Renal cortical epithelial cell (primary cell): ENCODE results near the gene MASP2. TPM values are rescaled to one million over a fixed set of nuclear protein-coding genes. Genes with fewer than 3 reads are reported as not detected.
A peak's percentile ranks its signal among the peaks of the same experiment; 100 is the strongest.
"Not testable (repeated sequence)": the region's sequence is repeated elsewhere in the genome, so short reads cannot be mapped to it uniquely, and the experiment has no call there.

ENCODE experiments used
- DNase-seq: peaks from one replicate; pipeline ENCODE4 v3.0.0-alpha.2; 2011; ENCODE audit warnings: low read depth
- total RNA-seq: library from RNA; depleted of rRNA; stranded (reverse); fragments of >200 nt; gene quantifications from 2 replicates; pipeline ENCODE4 v1.2.3, GENCODE V29; 2014

MASP2 gene
- total RNA-seq = 0.35 TPM in 1 of 2 replicates, not detected in the other

DNA sequence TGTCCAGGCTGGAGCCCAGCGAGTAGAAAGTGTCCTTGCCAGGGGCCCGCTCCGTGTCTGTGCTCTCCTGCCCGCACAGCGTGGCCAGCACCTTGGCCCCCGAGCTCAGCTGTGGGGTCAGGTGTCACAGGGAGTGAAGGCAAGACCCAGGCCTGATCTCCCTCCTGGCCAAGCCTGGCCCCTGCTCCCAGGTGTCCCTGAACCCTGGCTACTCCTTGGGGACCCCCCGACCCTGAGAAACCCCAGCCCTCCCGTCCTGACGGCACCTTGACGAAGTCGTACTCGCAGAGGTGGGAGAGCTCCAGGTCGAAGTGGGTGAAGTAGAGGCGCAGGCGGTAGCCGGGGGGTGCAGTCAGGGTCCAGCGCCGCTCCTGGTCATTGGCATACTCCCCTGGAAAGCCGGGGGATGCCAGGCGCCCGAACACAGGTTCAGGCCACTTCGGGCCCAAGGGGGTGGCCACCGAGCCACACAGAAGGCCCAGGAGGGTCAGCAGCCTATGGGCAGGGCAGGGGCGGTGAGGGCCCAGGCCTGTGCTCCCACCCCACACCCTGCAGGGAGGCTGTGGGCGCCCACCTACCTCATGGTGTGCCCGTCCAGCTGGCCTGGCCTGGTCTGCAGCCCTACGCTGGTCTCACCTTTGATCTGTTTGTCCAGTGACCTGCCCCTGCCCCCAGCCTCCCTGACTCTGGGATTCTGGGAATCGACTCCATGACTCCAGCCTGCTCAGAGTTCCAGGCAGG, at the start of gene MASP2:
Gene MASP2, minus strand, starts transcription at position 615 of the 741 bp plus-strand sequence. Its CDS starts 32 bp downstream, at position 583.
- no peak for DNase-seq

DNA sequence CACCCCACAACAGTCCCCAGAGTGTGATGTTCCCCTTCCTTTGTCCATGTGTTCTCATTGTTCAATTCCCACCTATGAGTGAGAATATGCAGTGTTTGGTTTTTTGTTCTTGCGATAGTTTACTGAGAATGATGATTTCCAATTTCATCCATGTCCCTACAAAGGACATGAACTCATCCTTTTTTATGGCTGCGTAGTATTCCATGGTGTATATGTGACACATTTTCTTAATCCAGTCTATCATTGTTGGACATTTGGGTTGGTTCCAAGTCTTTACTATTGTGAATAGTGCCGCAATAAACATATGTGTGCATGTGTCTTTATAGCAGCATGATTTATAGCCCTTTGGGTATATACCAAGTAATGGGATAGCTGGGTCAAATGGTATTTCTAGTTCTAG, 36.7 kb upstream of the MASP2 start:
- not testable (repeated sequence) for DNase-seq

DNA sequence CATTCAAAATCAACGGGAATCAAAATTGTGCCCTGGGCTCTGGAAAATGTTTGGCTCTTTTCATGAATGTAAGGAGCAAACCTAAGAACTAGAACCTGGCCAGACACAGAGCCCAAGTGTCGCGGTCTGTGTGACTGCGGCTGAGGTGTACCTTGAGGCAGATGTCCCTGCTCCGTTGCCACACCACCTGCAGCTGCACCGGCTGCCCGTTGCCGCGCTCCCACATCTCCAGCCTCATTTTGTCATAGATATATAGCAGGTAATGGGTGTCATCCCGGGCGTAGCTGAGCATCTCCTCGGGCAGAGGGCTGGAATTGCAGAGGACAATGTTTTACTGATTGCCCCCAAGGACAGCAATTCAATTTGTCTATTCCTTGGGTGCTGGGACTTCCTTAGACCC, 33.9 kb upstream of the MASP2 start:
- no peak for DNase-seq

DNA sequence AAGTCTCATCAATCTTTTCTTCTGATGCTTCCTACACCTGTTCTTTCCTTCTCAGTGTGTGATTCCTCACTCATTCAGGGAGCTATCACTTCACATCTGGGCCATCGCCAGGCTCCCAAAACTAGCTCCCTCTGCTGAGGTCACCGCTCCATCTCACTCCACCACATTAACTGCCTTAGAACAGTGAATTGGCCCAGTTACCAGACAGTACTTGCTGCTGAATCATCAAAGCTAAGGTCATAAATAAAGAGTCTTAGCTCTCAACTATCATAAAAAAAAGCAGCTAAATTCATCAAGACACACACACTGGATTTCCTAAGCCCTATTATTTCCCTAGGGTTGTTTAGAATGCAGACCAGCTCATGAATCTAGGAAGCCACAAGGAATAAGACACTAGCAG, 31.6 kb upstream of the MASP2 start:
- no peak for DNase-seq

DNA sequence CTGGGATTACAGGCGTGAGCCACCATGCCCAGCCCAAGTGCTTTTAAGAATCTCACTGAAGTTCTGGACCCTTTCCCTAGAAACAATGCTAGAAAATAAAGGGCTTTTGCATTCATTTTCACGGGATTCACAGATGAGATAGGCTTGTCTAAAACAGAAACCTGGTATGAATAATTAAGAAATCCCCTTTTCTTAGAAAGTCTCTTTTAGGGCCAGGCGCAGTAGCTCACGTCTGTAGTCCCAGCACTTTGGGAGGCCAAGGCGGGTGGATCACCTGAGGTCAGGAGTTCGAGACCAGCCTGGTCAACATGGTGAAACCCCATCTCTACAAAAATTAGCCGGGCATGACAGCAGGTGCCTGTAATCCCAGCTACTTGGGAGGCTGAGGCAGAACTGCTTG, 26.4 kb upstream of the MASP2 start:
- not testable (repeated sequence) for DNase-seq

DNA sequence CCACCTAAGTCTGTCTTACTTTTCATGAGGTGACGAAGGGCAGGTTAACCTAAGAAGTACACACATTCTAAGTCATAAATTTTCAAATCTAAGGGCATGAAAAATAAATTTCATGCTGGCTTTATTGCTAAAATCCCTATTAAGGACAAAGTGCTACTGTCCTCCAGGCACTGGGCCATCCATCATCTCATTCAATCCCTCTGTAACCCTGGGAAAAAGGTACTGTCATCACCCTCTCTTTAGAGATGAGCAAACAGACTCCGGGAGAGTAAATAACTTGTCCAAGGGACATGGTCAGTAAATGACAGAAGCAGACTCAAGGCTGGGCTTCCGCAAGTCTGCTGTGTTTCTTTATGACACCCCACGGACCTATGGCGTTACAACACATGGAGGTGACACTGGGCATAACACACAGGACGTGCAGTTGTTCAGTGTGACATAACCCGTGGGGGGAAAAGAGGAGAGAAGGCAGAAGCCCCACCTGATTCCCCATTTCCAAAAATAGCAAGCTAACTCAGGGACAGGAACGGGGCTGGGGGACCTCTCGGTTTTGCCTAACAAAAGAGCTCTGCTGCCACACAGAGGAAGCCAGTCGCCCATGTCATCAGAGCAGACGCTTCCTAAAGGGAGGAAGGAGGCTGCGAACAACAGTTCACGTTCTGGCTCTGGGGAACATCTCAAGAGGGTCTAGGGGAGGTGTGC, 25.3 kb upstream of the MASP2 start:
- DNase-seq = no peak

DNA sequence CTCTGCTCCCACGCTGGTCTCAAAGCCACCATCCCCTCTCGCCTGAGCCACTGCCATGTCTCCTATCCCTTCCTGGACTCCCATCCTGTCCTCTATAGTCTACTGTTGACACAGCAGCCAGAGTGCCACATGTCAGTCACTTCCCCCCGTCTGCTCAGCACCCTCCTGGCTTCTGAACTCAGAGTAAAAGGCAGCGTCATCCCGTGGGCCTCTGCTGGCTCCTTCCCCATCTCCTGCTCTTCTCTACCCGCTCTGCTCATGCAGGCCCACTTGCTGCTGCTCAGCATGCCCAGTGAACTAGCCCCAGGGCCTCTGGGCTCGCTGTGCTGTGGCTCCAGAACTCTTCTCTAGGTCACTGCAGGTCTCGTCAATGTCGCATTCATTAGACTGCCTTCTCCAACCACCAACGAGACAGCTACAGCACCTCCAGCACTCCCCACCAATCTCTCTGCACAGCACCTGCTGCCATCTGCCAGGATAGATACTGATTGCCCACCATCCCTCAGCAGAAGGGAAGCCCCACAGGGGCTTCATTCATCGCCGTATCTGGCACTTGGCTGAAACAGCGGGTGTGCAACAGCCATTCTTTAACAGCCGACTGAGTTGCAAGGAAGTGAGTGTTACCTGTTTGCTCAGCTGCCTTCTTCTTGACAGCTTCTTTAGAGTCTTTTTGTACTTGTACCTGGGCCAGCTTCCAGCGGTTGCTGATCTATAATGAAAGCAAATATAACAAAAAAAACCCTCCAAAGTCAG, 24.6 kb upstream of the MASP2 start:
- no peak for DNase-seq

DNA sequence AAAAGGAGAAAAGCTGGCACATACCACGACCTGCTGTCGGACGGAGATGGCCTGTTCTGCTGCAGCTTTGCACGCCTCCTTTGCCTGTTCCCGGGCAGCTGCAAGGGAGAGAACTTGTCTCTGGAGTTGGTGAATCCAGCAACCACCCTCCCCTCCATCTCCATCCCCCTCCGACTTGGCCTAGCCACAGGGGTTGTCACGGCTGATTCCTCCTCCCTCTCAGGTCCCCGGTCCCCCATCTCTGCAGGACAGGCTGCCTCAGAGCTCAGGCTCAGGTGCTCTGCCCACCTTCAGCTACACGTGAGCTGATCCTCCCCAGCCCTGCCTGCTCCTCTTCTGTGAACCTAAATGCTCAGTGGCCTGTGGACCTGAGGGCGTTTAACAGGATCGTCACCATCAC, 23.8 kb upstream of the MASP2 start:
- DNase-seq = no peak

DNA sequence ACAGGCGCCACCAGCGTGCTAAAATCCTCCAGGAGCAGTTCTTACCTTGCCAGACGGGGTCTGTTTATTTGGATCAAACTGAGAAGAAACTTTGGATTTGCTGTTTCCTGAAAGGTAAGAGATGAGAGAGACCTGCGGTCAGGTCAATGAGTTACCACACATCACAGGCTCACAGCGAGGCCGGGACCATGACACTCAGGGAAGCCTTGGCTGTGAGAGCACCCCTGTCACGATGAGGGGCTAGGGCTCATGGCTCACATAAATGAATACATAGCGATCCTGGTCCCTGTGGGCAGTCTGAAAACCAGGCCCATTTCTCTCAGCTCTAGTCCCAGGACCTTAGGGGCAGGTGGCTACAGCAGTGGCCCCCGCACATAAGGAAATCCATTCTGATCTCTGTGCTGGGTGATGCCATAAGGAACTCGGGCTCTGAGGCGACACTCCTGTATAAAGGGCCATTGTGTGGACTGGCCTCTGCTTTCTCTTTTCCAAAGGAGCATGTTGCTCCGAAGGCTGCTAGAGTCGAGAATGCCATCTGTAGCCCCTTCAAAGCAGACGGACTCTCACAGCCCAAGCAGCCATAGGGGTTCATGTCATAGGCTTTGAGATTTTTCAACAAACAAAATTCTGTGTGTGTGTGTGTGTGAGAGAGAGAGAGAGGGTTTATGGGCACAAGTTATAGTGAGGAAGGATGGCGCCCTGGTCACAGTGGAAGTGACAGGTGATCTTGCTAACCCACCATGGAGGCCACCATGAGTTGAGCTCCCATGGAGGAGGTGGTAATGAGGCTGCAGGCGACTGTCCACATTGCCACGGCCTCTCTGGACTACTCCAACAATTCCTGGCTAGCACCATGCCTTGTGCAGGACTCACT, 21.8 kb upstream of the MASP2 start:
- DNase-seq = no peak

DNA sequence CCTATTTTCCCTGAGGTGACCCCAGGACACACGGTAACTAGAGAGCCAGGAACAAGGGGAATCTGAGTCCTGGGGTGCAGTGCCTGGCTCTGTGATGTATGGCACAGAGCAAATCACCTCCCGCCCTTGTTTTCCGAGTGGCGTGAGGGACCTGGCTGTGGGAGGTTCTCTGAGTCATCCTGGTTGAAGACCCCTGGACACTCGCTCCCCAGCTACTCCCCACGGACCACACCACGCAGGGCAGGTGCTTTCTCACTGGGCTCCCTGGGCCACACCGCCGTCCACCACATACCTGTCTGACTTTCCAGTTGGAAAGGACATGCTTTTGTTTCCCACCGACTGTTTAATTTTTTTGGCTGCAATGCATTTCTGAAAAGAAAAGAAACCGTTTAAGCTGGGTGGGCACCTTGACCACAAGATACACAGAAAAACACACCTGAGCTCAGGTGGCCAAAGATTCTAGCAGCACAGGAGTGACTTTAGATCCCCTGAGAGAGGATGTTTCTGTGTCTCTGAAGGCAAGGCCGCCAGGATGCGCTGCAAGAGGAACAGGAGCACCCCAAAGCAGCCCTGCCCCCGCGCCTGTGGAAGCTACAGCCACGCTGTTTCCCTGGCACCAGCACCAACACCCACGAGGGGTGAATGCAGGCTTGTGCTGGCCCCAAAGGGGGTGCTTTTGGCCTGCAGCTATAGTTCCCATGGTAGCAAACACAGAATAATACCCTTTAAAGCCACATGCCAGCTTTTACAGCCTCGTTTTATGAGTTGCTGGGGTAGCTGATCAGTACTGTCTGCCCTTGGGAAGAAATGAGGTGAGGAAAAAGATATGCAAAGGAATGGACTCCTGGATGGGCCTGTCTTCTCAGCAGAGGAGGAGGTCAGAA, 20.9 kb upstream of the MASP2 start:
- DNase-seq = no peak

DNA sequence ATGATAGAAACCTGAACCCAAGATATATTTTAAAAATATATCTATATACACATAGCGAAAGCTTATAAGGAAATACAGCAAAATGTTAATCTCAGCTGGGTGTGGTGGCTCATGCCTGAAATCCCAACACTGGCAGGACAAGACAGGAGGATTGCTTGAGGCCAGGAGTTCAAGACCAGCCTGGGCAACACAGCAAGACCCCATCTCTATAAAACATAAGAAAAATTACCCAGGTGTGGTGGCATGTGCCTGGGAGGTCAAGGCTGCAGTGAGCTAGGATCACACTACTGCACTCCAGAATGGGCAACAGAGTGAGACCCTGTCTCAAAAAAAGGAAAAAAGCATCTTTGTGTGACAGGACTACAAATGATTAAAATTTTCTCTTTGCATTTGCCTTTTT, 18.8 kb upstream of the MASP2 start:
- DNase-seq = no peak

DNA sequence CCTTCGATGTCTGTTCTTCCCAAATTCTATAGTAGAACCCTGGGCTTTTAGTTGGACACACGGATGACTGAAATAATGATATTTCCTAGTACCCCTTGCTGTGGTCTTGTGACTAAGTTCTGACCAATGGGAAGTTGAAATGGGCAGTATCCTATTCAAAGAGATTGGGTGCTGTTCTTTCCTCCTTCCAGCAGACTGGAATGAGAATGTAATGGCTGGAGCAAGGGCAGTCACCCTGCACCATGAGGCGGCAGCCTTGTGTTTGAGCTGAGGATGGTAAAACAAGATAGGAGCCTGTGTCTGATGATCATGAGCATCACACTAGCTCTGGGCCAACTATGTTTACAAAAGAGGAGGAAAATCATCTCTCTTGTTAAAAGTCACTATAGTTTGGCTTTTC, 17.9 kb upstream of the MASP2 start:
- DNase-seq = no peak

DNA sequence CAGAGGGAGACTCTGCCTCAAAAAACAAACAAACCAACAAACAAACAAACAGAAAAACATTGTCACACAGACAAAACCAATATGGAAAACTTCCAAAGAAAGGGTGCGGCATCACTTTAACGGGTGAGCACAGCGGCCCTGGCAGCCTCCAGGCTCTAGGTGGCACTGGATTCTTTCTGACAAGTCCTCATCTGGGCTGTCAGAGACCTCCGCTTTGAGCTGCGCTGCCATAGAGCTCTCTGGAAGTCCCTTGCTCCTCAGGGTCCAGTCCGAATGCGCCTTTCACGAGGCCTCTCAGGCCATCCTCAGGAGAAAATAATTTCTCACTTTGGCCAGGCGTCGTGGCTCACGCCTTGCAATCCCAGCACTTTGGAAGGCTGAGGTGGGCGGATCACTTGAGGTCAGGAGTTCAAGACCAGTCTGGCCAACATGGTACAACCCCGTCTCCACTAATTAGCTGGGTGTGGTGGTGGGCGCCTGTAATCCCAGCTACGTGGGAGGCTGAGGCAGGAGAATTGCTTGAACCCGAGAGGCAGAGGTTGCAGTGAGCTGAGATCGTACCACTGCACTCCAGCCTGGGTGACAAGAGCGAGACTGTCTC, 17.0 kb upstream of the MASP2 start:
- not testable (repeated sequence) for DNase-seq

DNA sequence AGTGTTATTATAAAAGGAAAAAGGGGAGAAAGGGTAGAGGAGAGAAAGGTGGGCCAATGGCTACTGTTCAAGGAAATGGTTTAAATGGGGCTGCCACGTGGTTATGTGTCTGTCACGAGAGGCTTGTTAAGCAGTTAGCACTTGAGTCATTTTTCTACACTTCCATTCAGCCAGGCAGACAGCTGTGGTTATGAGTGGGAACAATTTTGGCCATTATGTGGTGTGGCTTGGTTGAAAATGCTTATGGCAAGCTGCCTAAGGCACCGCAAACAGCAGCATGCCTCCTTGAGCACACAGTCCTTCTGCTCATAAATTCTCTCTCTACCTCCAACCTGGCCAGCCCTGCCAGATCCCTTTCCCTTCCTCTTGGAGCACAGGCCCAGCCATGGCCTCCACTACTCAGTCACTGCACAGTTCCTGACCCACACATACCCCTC, 15.9 kb upstream of the MASP2 start:
- peak; percentile 46 for DNase-seq

DNA sequence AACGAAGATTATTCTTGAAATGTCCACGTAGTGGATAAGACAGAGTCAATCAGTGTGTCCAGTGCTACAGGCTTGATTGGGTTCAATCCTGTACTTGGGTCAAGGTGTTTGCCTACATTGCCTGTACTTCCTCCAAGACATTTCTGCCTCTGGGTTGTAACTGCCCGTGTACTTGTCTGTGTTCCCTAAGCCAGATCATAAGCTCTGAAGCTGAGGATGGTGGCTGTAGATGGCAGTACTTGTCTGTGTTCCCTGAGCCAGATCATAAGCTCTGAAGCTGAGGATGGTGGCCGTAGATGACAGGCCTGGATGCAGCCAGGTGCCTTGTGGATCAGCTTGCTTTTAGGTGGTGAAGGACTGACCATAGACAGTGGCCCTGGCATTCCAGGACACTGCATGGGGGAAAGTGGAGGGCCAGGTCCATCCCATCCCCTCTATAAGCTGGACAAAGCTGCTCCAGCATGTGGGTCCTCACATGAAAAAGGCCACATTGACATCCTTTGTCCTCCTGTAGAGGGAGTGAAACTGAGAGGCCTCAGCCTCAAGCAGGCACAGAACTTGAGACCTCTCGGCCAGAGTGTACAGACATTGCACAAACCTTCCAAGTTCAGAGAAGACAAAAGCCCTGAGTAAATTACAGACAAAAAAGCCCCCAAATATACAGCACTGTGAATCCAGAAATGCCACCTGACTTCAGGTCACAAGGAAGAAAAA, 14.8 kb upstream of the MASP2 start:
- no peak for DNase-seq

DNA sequence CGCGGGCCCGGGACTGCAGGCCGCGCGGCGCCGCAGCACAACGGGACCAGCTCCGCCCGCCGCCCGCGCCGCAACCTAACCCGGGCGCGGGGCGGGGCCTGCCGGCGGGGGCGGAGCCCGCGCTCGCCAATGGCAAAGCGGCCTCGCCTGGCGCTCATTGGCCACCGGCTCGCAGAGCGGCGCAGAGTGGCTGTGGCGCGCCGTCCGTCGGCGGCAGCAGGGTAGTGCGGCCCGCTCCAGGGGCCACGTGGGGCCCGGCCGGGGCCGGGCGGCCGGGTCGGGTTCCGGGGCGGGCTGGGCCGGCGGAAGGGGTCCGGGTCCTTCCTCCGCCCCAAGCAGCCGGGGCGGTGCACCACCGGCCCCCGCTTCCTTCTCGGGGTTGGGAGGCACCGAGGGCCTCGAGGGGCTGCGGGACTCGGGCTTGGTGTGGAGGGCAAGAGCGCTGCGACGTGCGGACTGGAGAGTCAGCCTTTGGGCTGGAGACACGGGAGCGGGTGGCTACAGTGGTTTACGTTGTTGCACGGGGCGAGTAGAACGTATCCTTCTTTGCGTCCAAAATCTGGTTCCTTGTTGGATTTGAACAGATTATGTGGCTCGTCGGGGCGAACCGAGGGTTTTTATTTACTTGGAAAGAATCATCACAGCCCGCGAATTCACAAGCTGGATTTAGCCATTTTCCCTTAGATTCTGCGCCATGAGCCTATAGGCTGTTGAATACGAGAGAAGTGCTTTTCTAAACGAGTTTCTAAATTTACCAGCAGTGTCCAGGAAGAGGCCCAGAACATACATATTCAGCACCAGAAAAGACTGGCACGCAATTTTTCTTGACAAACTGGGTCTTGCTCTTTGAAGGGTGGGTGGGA, 13.2 kb upstream of the MASP2 start, which contains the start of gene SRM:
Gene SRM, minus strand, starts transcription at position 51 of the 863 bp plus-strand sequence. CDS start 75 bp downstream, outside the sequence.
- peak; percentile 68 for DNase-seq

DNA sequence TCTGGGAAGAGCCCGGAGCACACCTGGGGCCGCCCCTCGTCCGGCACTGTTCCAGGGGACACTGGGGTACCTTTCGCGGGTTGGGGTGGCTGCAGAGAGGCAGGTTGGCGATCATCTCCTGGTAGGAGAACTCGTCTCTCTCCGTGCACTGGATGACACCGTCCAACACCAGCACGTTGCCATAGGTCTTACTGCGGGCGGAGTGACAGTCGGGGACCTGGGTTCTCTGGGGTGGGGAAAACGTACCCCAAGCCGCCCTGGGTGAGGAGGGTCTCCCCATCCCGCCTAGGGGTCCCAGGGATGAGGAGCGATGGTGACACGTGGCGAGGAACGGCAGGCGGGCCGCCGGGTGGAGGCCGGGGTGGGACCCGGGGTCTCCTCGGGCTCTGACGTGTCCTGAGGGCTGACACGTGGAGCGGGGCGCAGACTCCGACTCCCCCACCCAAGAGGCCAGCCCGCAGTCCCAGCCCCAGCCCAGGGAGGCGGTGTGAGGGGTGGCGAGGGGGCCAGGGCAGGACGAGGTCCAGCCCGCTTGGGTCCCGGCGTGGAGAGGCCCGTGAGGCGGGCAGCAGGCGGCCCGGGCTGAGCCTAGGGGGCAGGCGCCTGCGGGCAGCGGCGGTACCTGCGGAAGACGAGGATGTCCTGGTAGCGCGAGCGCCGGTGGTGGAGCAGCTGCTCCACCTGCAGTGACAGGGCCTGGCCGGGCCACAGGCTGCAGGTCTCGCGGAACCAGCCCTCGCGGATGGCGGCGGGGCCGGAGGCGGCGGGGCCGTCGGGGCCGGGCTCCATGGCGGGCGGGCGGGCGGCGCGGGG, 12.3 kb upstream of the MASP2 start:
- no peak for DNase-seq
